Activated CD4-positive, CD25-positive, alpha-beta regulatory T cell treated with anti-CD3 and anti-CD28 coated beads, Interleukin-2, amount 50 U/mL, for 24 hours (primary cell): ENCODE results near the gene VPS45.
A peak's percentile ranks its signal among the peaks of the same experiment; 100 is the strongest.
"Not testable (repeated sequence)": the region's sequence is repeated elsewhere in the genome, so short reads cannot be mapped to it uniquely, and the experiment has no call there.

Experiments used
- ATAC-seq, 2 donors: fragments of 150-1000 bp; cut with Tn5 transposase; one replicate each; pipeline ENCODE4 v1.10.0; 2021; ENCODE audit warnings: mild to moderate bottlenecking in 1 of 2, moderate library complexity in 1 of 2

The VPS45 gene

GRCh38 chr1:150161747-150162581 lies 94.4 kb downstream of the VPS45 start:
- no peak for ATAC-seq

DNA sequence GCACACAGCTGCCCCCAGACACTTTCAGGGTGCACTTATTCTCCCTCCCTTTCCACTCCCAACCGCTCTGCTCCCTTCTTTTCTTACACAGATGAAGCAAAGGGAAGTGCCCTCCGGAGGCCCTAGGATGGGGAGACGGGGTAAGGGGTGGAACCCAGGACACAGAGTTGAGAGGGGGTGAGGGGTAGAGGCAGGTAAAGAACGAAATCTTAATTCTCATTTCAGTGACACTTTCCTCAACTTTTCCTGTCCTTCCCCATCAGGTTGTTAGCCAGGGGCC lies 94.9 kb downstream of the VPS45 start:
- no peak for ATAC-seq

GRCh38 chr1:150162862-150163706 lies 95.5 kb downstream of the VPS45 start:
- ATAC-seq: peak; percentile 22 to 29

DNA sequence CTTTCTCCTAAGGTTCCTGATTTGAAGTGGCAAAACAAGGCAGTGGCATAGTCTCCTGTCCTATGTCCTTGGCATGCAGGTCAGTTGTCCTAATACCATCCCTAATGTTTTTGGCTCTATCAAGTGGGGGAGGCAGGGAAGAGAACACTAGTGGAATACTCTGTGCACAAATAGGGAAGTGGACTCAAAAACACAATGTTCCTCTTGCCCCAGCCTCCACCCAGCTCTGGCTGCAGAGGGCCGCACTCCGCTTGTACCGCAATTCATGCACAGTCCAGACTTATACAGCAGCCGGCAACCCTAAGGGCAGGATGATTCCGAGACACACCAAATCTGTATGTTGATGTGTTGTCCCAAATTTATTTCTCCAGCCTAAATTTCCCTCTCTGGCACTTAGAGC lies 96.6 kb downstream of the VPS45 start:
- no peak for ATAC-seq

DNA sequence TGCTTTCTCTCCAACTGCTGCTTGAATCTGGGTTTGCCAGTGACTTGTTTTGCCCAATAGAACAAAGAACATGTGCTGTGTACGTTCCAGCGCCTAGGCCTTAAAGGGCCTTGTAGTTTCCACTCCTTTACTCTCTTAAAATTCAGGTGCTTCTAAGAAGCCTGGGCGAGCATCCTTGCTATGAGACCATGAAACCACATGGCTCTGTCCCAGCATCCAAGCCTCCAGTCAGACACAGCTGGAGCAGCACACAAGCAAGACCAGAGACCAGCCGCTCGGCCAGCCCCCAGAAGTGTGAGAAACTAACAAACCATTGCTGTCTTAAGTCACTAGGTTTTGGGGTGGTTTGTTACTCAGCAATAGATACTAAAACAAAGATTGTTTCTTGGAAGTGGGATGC lies 97.2 kb downstream of the VPS45 start:
- ATAC-seq: no peak

DNA sequence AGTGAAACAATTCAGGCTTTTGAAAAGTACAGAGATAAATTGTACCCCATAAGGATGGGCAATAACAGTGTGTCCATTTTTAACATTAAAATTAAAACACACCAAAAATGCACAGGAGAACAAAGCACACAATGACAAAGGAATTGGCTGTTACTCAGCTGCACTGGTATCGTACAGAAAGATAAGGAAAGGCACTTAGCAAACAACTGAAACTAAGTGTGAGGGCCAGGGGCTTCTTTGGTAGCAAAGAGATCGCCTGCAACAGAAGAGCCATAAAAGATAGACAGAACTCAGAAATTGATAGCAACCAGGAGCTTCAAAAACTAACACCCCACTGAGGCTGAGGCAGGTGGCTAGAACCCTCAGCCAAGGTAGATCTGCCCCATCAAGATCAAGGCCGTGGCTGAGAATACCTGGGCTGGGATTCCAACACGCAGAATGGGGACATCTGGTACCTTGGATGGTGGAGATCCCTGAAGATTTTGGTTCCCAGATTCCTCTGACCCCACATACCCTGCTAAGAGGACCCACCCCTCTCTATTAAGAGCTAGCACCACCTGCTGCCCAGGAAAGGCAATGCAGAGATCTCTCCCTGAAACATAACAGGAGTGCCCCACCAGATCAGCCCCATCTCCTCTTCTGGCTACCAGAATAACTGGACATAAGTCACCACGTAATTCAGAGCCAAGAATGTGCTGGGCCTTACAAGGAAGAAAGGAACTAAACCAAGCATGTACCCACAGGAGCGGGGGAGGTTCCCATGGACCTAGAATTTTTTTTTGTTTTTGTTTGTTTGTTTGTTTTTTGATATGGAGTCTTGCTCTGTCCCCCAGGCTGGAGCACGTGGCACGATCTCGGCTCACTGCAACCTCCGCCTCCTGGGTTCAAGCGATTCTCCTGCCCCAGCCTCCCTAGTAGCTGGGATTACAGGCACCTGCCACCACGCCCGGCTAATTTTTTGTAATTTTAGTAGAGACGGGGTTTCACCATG lies 98.3 kb downstream of the VPS45 start:
- ATAC-seq: peak in 1 of 2 donors; percentile 50

GRCh38 chr1:150168960-150169601 lies 101.5 kb downstream of the VPS45 start:
- ATAC-seq: peak; percentile 68 to 70

DNA sequence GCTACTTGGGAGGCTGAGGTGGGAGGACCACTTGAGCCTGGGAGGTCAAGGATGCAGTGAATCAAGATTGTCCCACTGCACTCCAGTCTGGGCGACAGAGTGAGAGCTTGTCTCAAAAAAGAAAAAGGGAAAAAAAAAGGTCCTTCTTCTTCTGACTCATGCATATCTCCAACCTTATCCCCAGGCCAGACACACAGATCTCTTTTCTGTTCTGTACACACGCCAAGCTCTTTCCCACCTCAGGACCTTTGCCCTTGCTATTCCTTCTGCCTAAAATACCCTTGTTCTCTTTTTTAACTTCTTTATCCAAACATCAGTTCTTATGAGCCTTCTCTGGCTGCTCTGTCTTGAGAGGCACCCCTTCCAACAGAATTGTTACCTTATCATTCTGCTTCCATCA lies 104.2 kb downstream of the VPS45 start:
- ATAC-seq: no peak

GRCh38 chr1:150173141-150173585 lies 105.6 kb downstream of the VPS45 start:
- no peak for ATAC-seq

DNA sequence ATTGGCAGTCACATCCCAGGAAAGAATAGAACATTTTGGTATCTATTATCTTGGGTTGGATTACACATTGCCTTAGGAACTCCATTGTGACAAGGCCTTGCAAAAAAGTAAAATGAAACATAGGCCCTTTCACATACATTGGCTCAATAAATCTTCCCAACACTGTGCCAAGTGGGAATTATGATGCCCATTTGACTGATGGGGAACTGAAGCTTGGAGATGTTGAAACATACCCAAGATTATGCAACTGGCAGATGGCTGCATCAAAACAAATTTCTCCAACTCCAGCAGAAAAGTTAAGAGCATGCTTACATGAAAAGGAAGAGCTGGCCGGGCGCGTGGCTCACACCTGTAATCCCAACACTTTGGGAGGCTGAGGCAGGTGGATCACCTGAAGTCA lies 109.0 kb downstream of the VPS45 start:
- no peak for ATAC-seq

- ATAC-seq: no peak
Observed at GRCh38 chr1:150178548-150178947, 111.0 kb downstream of the VPS45 start.

- ATAC-seq: no peak
Observed at GRCh38 chr1:150179867-150180266, 112.3 kb downstream of the VPS45 start.

DNA sequence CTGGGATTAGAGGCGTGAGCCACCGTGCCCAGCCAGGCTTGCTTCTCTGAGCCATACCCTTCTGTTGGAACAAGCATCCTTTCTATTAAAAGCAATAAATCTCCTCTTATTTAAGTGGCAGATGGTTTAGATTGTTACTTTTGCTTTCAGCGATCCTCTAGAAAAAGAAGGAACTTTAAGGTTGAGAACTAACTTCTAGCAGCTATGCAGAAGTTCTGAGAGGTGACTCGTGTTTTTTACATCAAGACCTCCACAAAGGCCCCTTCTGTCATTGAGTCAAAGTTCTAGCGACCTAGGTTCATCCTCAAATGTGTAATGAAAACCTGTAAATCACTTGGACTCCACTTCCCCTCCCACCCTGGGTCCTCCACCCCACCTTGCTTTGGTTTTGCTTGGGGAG lies 112.9 kb downstream of the VPS45 start:
- no peak for ATAC-seq

GRCh38 chr1:150182247-150182646 lies 114.7 kb downstream of the VPS45 start:
- no peak for ATAC-seq

DNA sequence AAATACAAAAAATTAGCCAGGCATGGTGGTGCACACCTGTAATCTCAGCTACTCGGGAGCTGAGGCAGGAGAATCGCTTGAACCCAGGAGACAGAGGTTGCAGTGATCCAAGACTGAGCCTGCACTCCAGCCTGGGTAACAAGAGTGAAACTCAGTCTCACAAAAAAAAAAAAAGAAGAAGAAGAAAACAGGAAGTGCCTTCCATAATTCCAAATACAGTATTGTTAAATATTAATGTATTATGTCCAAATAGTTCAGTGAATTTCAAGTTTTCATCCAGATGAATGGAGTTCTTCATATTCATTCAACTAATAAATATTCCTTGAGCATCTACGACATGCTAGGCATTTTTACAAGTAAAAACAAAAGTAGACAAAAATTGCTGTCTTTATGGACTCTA lies 115.5 kb downstream of the VPS45 start:
- ATAC-seq: no peak

GRCh38 chr1:150185481-150185880 lies 117.9 kb downstream of the VPS45 start:
- ATAC-seq: no peak

- ATAC-seq: not testable (repeated sequence)
Observed at GRCh38 chr1:150186438-150186788, 118.8 kb downstream of the VPS45 start.

DNA sequence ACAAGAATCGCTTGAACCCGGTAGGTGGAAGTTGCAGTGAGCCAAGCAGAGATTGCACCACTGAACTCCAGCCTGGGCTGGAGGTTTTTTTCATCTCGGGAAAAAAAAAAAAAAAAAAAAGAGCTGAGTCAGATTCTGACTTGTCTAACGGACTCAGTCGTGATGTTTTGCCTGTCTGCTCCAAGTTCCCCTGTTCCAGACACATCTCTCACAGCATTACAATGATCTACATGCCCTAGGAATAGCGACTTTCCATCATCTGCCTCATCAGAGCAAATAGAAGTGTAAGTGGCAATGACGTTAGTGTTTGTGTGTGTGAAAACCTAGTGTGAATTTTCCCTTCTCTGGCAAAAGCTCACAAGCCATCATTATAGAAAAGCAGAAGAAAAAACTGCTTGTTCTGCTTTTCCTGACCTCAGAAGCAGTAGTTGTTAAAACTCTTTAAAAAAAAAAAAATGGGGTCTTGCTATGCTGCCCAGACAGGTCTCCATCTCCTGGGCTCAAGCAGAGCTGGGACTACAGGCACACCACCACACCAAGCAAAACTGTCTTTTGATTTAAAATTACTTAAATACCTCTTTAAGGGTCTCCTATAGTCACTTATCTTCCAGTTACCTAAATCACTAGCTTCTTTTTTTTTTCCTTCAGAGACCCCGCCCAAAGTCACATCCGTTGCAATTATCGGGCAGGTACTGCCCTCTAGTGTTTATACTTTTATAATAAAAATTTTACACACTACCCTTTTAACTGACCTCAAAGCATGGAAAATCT lies 119.4 kb downstream of the VPS45 start:
- ATAC-seq: peak; percentile 63 to 79

DNA sequence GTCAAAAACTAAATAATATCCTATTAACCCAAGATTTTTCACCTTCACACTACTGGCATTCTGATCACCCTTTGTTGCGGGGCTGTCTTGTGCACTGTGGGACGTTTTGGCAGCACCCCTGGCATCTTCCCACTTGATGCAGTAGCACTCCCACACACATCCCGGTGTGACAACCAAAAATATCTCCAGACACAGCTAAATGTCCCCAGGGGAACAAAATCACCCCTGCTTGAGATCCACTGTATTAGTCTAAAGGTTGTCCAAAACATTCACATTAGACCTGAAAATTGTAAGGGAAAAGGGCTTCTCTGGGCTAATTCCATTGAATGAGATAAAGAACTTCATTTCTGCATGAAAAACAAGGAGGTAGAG lies 120.0 kb downstream of the VPS45 start:
- peak in 1 of 2 donors; percentile 27 for ATAC-seq

DNA sequence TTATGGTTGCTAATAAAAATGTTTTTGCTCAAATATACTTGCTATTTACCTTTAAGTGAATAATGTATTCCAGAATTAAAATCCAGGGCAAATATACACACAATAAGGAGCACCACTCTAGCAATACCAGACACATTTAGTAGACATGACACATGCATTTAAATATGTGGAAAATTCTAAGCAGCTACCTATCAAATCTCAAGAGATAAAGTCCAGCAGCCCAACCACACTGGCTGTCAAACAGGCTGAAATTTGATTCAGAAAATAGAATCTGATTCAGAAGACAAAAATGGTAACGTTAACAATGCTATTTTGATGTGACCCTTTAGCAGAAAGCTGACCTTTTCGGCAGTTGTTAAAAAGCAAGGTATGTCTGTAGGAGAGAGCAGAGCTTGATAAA lies 124.4 kb downstream of the VPS45 start:
- no peak for ATAC-seq

DNA sequence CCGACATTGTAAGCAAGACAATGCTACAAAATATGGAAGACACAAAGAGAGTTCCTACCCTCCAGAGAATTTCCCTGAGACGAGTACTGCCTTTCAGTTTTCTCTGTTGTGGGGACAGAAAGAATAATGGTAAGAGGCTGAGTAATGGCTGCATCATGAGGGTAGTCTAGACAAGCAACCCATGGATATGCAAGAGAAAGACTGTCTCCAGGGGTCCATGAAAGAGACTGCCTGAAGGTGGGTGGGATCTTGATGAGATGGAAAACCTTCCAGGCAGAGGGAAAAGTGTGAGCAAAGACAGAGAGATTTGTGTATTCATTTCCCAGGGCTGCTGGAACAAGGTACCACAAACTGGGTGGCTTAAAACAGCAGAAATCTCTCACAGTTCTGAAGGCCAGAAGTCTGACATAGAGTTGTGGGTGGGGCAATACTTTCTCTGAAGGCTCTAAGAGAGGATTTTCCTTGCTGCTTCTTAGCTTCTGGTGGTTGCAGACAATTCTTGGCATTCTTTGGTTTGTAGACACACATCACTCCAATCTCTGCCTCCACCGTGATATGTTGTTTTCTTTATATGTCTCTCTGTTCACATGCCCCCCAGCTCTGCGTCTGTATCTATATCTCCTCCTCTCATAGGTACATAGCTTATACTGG lies 126.9 kb downstream of the VPS45 start:
- no peak for ATAC-seq
